OCI-LY7 (cell line): Measurements from ENCODE around the gene IL1A. TPM values are rescaled to one million over a fixed set of nuclear protein-coding genes. Genes with fewer than 3 reads are reported as not detected.

Source experiments
- BruUV-seq: library from RNA; stranded (reverse); fragments of 400-500 nt; replicated peaks from 2 replicates; lab custom pipeline; 2021; lab: Mats Ljungman, UMichigan
- CTCF ChIA-PET: fragments of 300-600 bp; sonication (Branson Sonifier 250); formaldehyde crosslinking; loops from one replicate; lab custom pipeline; 2022; ENCODE audit warnings: antibody characterized with exemption; ENCODE audit not compliant: unreplicated experiment; lab: Charles Lee
- POLR2A ChIA-PET: fragments of 300-600 bp; sonication (Branson Sonifier 250); formaldehyde crosslinking; loops from one replicate; lab custom pipeline; 2022; ENCODE audit warnings: antibody characterized with exemption; lab: Charles Lee
- DNase-seq: peaks from one replicate; pipeline ENCODE4 v3.0.0-alpha.2; 2015; ENCODE audit warnings: low spot score
- H2AFZ ChIP-seq: fragments of 200-600 bp; sonication (generic), shearing (Covaris generic); 2 replicates; pipeline ENCODE4 v1.6.1; 2014; ENCODE audit warnings: mild to moderate bottlenecking, antibody characterized with exemption, low read length, moderate library complexity
- H3K27ac ChIP-seq: fragments of 200-600 bp; sonication (generic); 2 replicates; pipeline ENCODE4 v1.5.1; 2014; ENCODE audit warnings: mixed run types, low read depth, mild to moderate bottlenecking, moderate library complexity, low read length, inconsistent platforms; ENCODE audit not compliant: poor library complexity, severe bottlenecking
- H3K36me3 ChIP-seq: fragments of 200-600 bp; sonication (generic); 2 replicates; pipeline ENCODE4 v1.6.1; 2014; ENCODE audit warnings: mild to moderate bottlenecking, antibody characterized with exemption, low read length, moderate library complexity, mixed read lengths; ENCODE audit not compliant: insufficient read depth
- H3K4me1 ChIP-seq: fragments of 200-600 bp; sonication (generic); 2 replicates; pipeline ENCODE4 v1.5.1; 2014; ENCODE audit warnings: mild to moderate bottlenecking, low read length; ENCODE audit not compliant: insufficient read depth, poor library complexity, severe bottlenecking
- H3K4me2 ChIP-seq: fragments of 200-600 bp; sonication (generic); 2 replicates; pipeline ENCODE4 v1.6.1; 2014; ENCODE audit warnings: mild to moderate bottlenecking, low read length
- H3K4me3 ChIP-seq: fragments of 200-600 bp; sonication (generic); 2 replicates; pipeline ENCODE4 v1.5.1; 2014; ENCODE audit warnings: mild to moderate bottlenecking, low read depth, low read length; ENCODE audit not compliant: poor library complexity, severe bottlenecking
- H3K79me2 ChIP-seq: fragments of 200-600 bp; sonication (generic); 2 replicates; pipeline ENCODE4 v1.6.1; 2016; ENCODE audit warnings: low read depth, mild to moderate bottlenecking, low read length, moderate library complexity, mixed read lengths; ENCODE audit not compliant: insufficient read depth
- H3K9me2 ChIP-seq: fragments of 200-600 bp; sonication (generic); 2 replicates; pipeline ENCODE4 v1.6.1; 2016; ENCODE audit warnings: mild to moderate bottlenecking, low read length, mixed read lengths; ENCODE audit not compliant: insufficient read depth
- H3K9me3 ChIP-seq: fragments of 200-600 bp; sonication (generic); 2 replicates; pipeline ENCODE4 v1.6.1; 2014; ENCODE audit warnings: mild to moderate bottlenecking, mixed run types, low read length, mixed read lengths
- H4K20me1 ChIP-seq: fragments of 200-600 bp; sonication (generic); 2 replicates; pipeline ENCODE4 v1.6.1; 2014; ENCODE audit warnings: mild to moderate bottlenecking, antibody characterized with exemption, low read length, moderate library complexity, mixed read lengths; ENCODE audit not compliant: insufficient read depth
- EZH2phosphoT487 ChIP-seq: fragments of 200-600 bp; sonication (generic); IDR thresholded peaks from 2 replicates; pipeline ENCODE4 v1.6.1; 2018; ENCODE audit warnings: low read depth, borderline replicate concordance, mild to moderate bottlenecking, mixed run types, antibody characterized with exemption, low read length, moderate library complexity, mixed read lengths
- intact Hi-C: fragments of 100-400 bp; cut with micrococcal nuclease; formaldehyde crosslinking; loops from one replicate; pipeline ENCODE4 v1.10.0; 2022; ENCODE audit not compliant: unreplicated experiment
- total RNA-seq, 2 experiments: library from RNA; depleted of rRNA in 1 of 2; stranded (reverse); fragments of >200 nt in 1 of 2; shearing (Covaris generic) in 1 of 2; gene quantifications; 2 replicates each; pipeline ENCODE4 v1.2.3, GENCODE V29; 2014 to 2022
- TF ChIP-seq, protein P1 (sequence below): fragments of 200-600 bp; sonication (generic); conservative IDR thresholded peaks from 2 replicates; pipeline ENCODE4 v1.5.1; 2014; ENCODE audit warnings: mild to moderate bottlenecking, antibody characterized with exemption, low read length, moderate library complexity, mixed read lengths

Gene IL1A
- total RNA-seq, 2 experiments from 2014 or later, result not detected

DNA sequence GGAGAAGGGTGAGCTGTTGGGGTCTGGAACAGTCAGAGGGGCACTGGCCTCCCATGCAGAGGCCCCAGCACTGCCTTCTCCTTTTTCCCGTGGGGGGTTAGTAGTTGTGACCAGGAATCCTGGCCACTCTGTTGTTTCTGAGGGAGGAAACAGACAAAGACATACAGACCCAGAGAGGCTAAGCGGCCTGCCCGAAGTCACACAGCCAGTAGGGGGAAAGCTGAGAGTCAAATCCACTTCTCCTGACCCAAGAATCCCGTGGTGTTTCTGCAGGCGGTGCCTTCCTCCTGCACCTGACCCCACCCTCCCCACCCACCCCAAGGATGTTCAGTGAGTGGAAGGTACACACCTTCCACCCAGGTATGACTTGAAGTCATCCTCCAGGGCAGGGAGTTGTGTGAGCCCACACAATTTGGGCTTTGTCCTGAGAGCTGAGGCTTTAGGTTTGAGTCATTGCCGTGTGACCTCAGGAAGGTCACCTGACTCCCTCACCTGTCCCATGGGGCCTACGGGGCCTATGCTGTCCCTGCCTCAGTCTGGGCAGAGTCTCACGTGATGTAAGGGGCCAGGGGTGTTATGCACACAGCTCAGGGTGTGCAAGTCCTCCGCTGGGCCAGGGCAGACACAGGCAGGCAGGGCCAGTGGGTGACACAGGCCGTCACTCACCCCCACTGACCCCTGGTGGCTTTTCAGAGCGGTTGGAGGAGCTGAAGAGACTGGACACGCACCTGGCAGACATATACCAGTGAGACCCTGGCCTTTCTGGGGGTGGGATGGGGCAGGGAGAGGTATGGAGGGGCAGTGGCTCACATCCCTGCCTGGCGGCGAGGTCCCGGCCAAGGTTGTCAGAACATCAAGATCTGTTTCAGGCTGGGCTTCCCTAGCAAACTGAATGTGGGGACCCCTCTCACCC lies 58.5 kb downstream of the IL1A start:
- CTCF ChIA-PET, result interaction anchor here (0.6 to 1.6 kb wide), 8 partner anchors 35 to 292 kb away, joined by 3 to 6 read pairs (median 3); no protein-coding TSS in a partner anchor
- Histone ChIP-seq H3K9me2 (no peaks in the 10 kb centered on the region), H3K27ac (no peak overlapping the region), H3K4me2 (no peak overlapping the region), H3K9me3 (no peaks in the 10 kb centered on the region), H4K20me1 (no peaks in the 10 kb centered on the region), H3K36me3 (no peaks in the 10 kb centered on the region), H2AFZ (peak overlapping the region; percentile 66; the same call in 1 of the 2 replicates), H3K79me2 (no peaks in the 10 kb centered on the region), H3K4me3 (no peak overlapping the region), H3K4me1 (peaks cover 5% of the 10 kb centered on the region)
- no TSS peak for BruUV-seq
- POLR2A ChIA-PET, result interaction anchor here (0.6 to 1.1 kb wide), 2 partner anchors 20 to 149 kb away, joined by 3 read pairs; no protein-coding TSS in a partner anchor
- TF ChIP-seq EZH2phosphoT487, result no peak
- TF ChIP-seq, protein P1, sequence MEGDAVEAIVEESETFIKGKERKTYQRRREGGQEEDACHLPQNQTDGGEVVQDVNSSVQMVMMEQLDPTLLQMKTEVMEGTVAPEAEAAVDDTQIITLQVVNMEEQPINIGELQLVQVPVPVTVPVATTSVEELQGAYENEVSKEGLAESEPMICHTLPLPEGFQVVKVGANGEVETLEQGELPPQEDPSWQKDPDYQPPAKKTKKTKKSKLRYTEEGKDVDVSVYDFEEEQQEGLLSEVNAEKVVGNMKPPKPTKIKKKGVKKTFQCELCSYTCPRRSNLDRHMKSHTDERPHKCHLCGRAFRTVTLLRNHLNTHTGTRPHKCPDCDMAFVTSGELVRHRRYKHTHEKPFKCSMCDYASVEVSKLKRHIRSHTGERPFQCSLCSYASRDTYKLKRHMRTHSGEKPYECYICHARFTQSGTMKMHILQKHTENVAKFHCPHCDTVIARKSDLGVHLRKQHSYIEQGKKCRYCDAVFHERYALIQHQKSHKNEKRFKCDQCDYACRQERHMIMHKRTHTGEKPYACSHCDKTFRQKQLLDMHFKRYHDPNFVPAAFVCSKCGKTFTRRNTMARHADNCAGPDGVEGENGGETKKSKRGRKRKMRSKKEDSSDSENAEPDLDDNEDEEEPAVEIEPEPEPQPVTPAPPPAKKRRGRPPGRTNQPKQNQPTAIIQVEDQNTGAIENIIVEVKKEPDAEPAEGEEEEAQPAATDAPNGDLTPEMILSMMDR, result no peak
- DNase-seq, result no peak
- intact Hi-C loops, result loop anchor here (1.0 to 5.0 kb wide), 4 partner anchors 34 to 244 kb away; partner anchors contain the start of gene TTL

DNA sequence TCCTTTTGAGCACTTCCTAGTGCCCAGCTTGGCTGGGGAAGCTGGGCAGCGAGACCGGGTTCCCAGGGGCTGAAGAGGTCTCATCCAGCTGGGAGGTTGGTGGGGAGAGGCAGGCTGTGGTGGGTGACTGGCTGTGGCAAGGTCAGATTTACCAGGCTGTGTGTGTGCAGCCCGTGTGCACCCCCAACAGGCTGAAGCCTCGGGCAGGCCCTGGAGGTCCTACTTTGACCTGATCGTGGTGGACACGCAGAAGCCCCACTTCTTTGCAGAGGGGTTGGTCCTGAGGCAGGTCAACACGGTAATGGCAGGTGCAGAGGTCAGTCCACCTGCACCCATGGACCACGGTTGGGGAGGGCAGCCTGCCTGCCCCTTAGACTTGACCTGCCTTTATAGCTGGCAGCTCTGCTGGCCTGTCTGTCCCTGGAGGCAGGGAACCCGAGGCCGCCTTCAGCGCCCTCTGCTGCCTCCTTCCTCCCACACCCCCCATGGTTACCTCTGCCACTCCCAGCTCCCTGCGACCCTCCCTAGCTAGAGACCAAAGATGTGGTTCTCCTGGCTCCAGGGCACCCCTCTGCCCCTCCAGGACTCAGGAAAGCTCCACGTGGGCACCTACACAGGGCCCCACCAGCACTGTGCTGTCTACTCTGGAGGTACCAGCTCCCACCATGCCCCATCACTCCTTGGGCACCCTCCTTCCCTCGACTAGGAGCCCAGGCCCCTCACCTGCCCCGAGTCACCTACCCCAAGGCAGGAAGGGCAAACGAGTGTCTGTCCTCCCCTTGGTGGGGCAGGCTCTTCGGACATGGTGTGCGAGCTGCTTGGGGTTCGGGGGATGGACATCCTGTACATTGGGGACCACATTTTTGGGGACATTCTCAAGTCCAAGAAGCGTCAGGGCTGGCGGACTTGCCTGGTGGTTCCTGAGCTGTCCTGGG lies 59.4 kb downstream of the IL1A start:
- intact Hi-C loops, result loop anchor here (5.0 kb wide), 2 partner anchors 33 to 243 kb away; partner anchors contain the start of gene TTL
- POLR2A ChIA-PET, result interaction anchor here (0.8 to 1.2 kb wide), 2 partner anchors 16 to 40 kb away, joined by 4 read pairs; no protein-coding TSS in a partner anchor
- BruUV-seq, result no TSS peak

More for the DNA sequence above, 59.4 kb downstream of the IL1A start:
- CTCF ChIA-PET, result interaction anchor here (1.0 to 1.6 kb wide), 4 partner anchors 34 to 157 kb away, joined by 3 to 6 read pairs (median 4); no protein-coding TSS in a partner anchor
- H3K79me2 ChIP-seq, result no peaks in the 10 kb centered on the region
- no peak overlapping the region for H2AFZ ChIP-seq
- no peaks in the 10 kb centered on the region for H3K9me2 ChIP-seq
- no peak overlapping the region for H3K27ac ChIP-seq
- TF ChIP-seq, protein P1, result peak; percentile 51
- no peak for TF ChIP-seq EZH2phosphoT487
- H3K9me3 ChIP-seq, result no peaks in the 10 kb centered on the region
- no peaks in the 10 kb centered on the region for H3K36me3 ChIP-seq
- no peak overlapping the region for H3K4me2 ChIP-seq
- no peaks in the 10 kb centered on the region for H4K20me1 ChIP-seq
- H3K4me3 ChIP-seq, result no peak overlapping the region
- peaks cover 5% of the 10 kb centered on the region for H3K4me1 ChIP-seq
- DNase-seq, result no peak
